HG03139 (cell line): ENCODE data around the gene EMILIN1.
"Not testable (repeated sequence)": the region's sequence is repeated elsewhere in the genome, so short reads cannot be mapped to it uniquely, and the experiment has no call there.

ENCODE experiments used
- ATAC-seq: cut with Tn5 transposase; IDR thresholded peaks from one replicate; pipeline ENCODE4 v1.9.1; 2021; ENCODE audit not compliant: unreplicated experiment

The EMILIN1 gene

GRCh38 chr2:27092696-27093429 is 14.4 kb downstream of the EMILIN1 start:
- no peak for ATAC-seq

- ATAC-seq = no peak
Measured at GRCh38 chr2:27093430-27094352, 15.3 kb downstream of the EMILIN1 start.

- no peak for ATAC-seq
Measured at GRCh38 chr2:27094353-27094984, 16.1 kb downstream of the EMILIN1 start.

- no peak for ATAC-seq
Measured at GRCh38 chr2:27095427-27095744, 17.0 kb downstream of the EMILIN1 start.

GRCh38 chr2:27095745-27096651 is 17.6 kb downstream of the EMILIN1 start:
- ATAC-seq = no peak

GRCh38 chr2:27096748-27097297 is 18.4 kb downstream of the EMILIN1 start:
- no peak for ATAC-seq

GRCh38 chr2:27097341-27097740 is 18.9 kb downstream of the EMILIN1 start:
- ATAC-seq = no peak

GRCh38 chr2:27099334-27099955 is 21.0 kb downstream of the EMILIN1 start:
- no peak for ATAC-seq

- ATAC-seq = no peak
Measured at GRCh38 chr2:27100036-27100435, 21.6 kb downstream of the EMILIN1 start.

GRCh38 chr2:27102329-27102728 is 23.9 kb downstream of the EMILIN1 start:
- ATAC-seq = no peak

- ATAC-seq = no peak
Measured at GRCh38 chr2:27105981-27106380, 27.6 kb downstream of the EMILIN1 start.

GRCh38 chr2:27108221-27108620 is 29.8 kb downstream of the EMILIN1 start:
- no peak for ATAC-seq

- ATAC-seq = no peak
Measured at GRCh38 chr2:27109083-27109482, 30.7 kb downstream of the EMILIN1 start.

GRCh38 chr2:27110603-27111352 is 32.4 kb downstream of the EMILIN1 start:
- ATAC-seq = not testable (repeated sequence)

GRCh38 chr2:27111392-27112078 is 33.1 kb downstream of the EMILIN1 start:
- not testable (repeated sequence) for ATAC-seq

GRCh38 chr2:27115519-27115918 is 37.1 kb downstream of the EMILIN1 start:
- no peak for ATAC-seq

- ATAC-seq = no peak
Measured at GRCh38 chr2:27117995-27118524, 39.6 kb downstream of the EMILIN1 start.

- ATAC-seq = no peak
Measured at GRCh38 chr2:27118525-27119329, 40.3 kb downstream of the EMILIN1 start, which contains the start of gene CGREF1. TSS of gene CGREF1 (minus strand) at chr2:27119128. CDS start at chr2:27104366, 14,762 bp downstream.
